GM13977 (cell line): ENCODE measurements around the gene ZNF23.
A peak's percentile ranks its signal among the peaks of the same experiment; 100 is the strongest.

ENCODE experiments used
- DNase-seq: peaks from one replicate; pipeline ENCODE4 v3.0.0; 2012; ENCODE audit warnings: low spot score
- CTCF ChIP-seq: IDR thresholded peaks from 2 replicates; pipeline ENCODE4 v1.5.1; 2012; ENCODE audit warnings: mild to moderate bottlenecking, control low read depth; ENCODE audit not compliant: insufficient read depth; ENCODE audit errors: extremely low read depth, missing control alignments
- in situ Hi-C: fragments of 300-500 bp; cut with MboI; formaldehyde crosslinking; loops from one replicate; pipeline ENCODE4 v1.12.0; 2022; ENCODE audit warnings: low sequenced_read_pairs, low pct_unique_long_range_greater_than_20kb, mixed read lengths, inconsistent platforms; ENCODE audit not compliant: unreplicated experiment

ZNF23 gene

GRCh38 chr16:71489122-71489521, 27.1 kb upstream of the ZNF23 start, which contains the start of gene ZNF19:
Gene ZNF19, minus strand, starts transcription at chr16:71489324. Its CDS starts 7,210 bp downstream, at chr16:71482114.
- in situ Hi-C loops = no loop called here
- no peak for TF ChIP-seq CTCF
- DNase-seq = no peak

- peak; percentile 79 for DNase-seq
- no peak for TF ChIP-seq CTCF
- in situ Hi-C loops = no loop called here
These were observed 22.2 kb upstream of the ZNF23 start for GRCh38 chr16:71484006-71484893.

- in situ Hi-C loops = no loop called here
- DNase-seq = no peak
- TF ChIP-seq CTCF = no peak
These were observed 20.5 kb upstream of the ZNF23 start for GRCh38 chr16:71482569-71482968.

- in situ Hi-C loops = no loop called here
- no peak for DNase-seq
- TF ChIP-seq CTCF = no peak
These were observed 18.9 kb upstream of the ZNF23 start for GRCh38 chr16:71480956-71481355.

- TF ChIP-seq CTCF = peak; percentile 37
- DNase-seq = no peak
These were observed 17.4 kb upstream of the ZNF23 start for GRCh38 chr16:71479420-71479819.

GRCh38 chr16:71476457-71477124, 14.5 kb upstream of the ZNF23 start:
- DNase-seq = no peak
- in situ Hi-C loops = no loop called here
- no peak for TF ChIP-seq CTCF

More at GRCh38 chr16:71479420-71479819, 17.4 kb upstream of the ZNF23 start:
- in situ Hi-C loops = no loop called here
